HL-60 (cell line): ENCODE data around the gene SFT2D3.

Experiments used
- DNase-seq, 2 experiments: peaks; one replicate each; pipeline ENCODE4 v3.0.0-alpha.2; 2010 to 2020; ENCODE audit warnings: low read depth in 1 of 2, low spot score in 1 of 2
- H3K27ac ChIP-seq: fragments of 250-450 bp; sonication (Bioruptor Pico); replicated peaks from 2 replicates; pipeline ENCODE4 v1.5.1; 2020; ENCODE audit warnings: mild to moderate bottlenecking, moderate library complexity
- H3K27me3 ChIP-seq: fragments of 250-450 bp; sonication (Bioruptor Pico); 2 replicates; pipeline ENCODE4 v1.5.1; 2021; ENCODE audit warnings: mild to moderate bottlenecking, moderate library complexity; ENCODE audit not compliant: insufficient read depth, poor library complexity, severe bottlenecking
- H3K4me3 ChIP-seq: replicated peaks from 2 replicates; pipeline ENCODE4 v1.5.1; 2011; ENCODE audit warnings: mild to moderate bottlenecking, control low read depth, low read length; ENCODE audit not compliant: insufficient read depth
- CTCF ChIP-seq: IDR thresholded peaks from one replicate; pipeline ENCODE4 v1.5.1; 2011; ENCODE audit warnings: low read length, control low read depth, inconsistent platforms; ENCODE audit not compliant: insufficient read depth
- GABPA ChIP-seq: IDR thresholded peaks from 2 replicates; pipeline ENCODE4 v1.6.1; 2012; ENCODE audit warnings: low read depth
- POLR2AphosphoS5 ChIP-seq: IDR thresholded peaks from 2 replicates; pipeline ENCODE4 v1.6.1; 2012; ENCODE audit warnings: low read depth
- REST ChIP-seq: IDR thresholded peaks from 2 replicates; pipeline ENCODE4 v1.6.1; 2012; ENCODE audit warnings: low read depth; ENCODE audit not compliant: insufficient replicate concordance
- SPI1 ChIP-seq: IDR thresholded peaks from 2 replicates; pipeline ENCODE4 v1.6.1; 2012; ENCODE audit warnings: low read depth, mild to moderate bottlenecking, borderline replicate concordance
- long read RNA-seq: library from polyadenylated mRNA; unstranded; transcript quantifications from one replicate; pipeline ENCODE4 v2.0.0, GENCODE V29; 2020

The SFT2D3 gene
- long read RNA-seq = 0 reads

GRCh38 chr2:127701193-127701650 lies at the start of gene SFT2D3:
TSS of gene SFT2D3 (plus strand) at chr2:127701497. CDS start at chr2:127701529, 32 bp downstream.
- peak within 1 kb of the TSS; percentile 34 for H3K4me3 ChIP-seq
- H3K27me3 ChIP-seq = no peaks in the 10 kb centered on the region
- peak; percentile 85 to 95 for DNase-seq
- TF ChIP-seq CTCF (no peak), REST (peak; percentile 71), GABPA (peak; percentile 68), SPI1 (no peak), POLR2AphosphoS5 (peak; percentile 93)
- peak within 1 kb of the TSS; percentile 92 for H3K27ac ChIP-seq

- TF ChIP-seq GABPA (no peak), SPI1 (peak; percentile 28; the same call in 1 of the 2 replicates)
- no peaks in the 10 kb centered on the region for H3K27me3 ChIP-seq
- H3K27ac ChIP-seq = no peak overlapping the region
- peak in 1 of 2 experiments; percentile 15 for DNase-seq
- H3K4me3 ChIP-seq = no peak overlapping the region
These were observed 49.2 kb upstream of the SFT2D3 start for GRCh38 chr2:127651971-127652550.

GRCh38 chr2:127652786-127653357 lies 48.4 kb upstream of the SFT2D3 start:
- DNase-seq = no peak
- no peak overlapping the region for H3K4me3 ChIP-seq
- H3K27ac ChIP-seq = no peak overlapping the region
- TF ChIP-seq REST = no peak
- TF ChIP-seq CTCF = no peak
- no peak for TF ChIP-seq SPI1
- no peak for TF ChIP-seq POLR2AphosphoS5
- no peak for TF ChIP-seq GABPA
- H3K27me3 ChIP-seq = no peaks in the 10 kb centered on the region

- H3K27me3 ChIP-seq = no peaks in the 10 kb centered on the region
- DNase-seq = no peak
- H3K4me3 ChIP-seq = no peak overlapping the region
- TF ChIP-seq CTCF (no peak), REST (no peak), SPI1 (no peak), GABPA (no peak), POLR2AphosphoS5 (no peak)
- no peak overlapping the region for H3K27ac ChIP-seq
These were observed 47.7 kb upstream of the SFT2D3 start for GRCh38 chr2:127653421-127654083.
